ENCODE measurements around the gene TBC1D22A. TPM values are rescaled to one million over a fixed set of nuclear protein-coding genes. Genes with fewer than 3 reads are reported as not detected.

TBC1D22A gene
- total RNA-seq, 1 donor from 2014 or later = 87.8 TPM

GRCh38 chr22:47033648-47034000 lies 271.2 kb downstream of the TBC1D22A start:
- intact Hi-C loops (cut with DNase I) = no loop called here
- Histone ChIP-seq H3K9me3 (no peaks in the 10 kb centered on the region), H3K4me1 (no peaks in the 10 kb centered on the region), H3K36me3 (peaks cover 0 to 18% of the 10 kb centered on the region in 2 donors), H3K27me3 (no peaks in the 10 kb centered on the region), H3K4me3 (no peak overlapping the region), H3K27ac (no peak overlapping the region)
- DNase-seq (ENCODE audit: low spot score in 2 of 2) = no peak
- TF ChIP-seq CTCF (IDR thresholded peaks at IDR 0.05) = no peak

GRCh38 chr22:47034076-47034808 lies 271.8 kb downstream of the TBC1D22A start:
- Histone ChIP-seq H3K36me3 (peaks cover 0 to 18% of the 10 kb centered on the region in 2 donors), H3K4me3 (no peak overlapping the region), H3K9me3 (no peaks in the 10 kb centered on the region), H3K4me1 (no peaks in the 10 kb centered on the region), H3K27ac (no peak overlapping the region), H3K27me3 (no peaks in the 10 kb centered on the region)
- intact Hi-C loops (cut with DNase I) = no loop called here
- no peak for DNase-seq (ENCODE audit: low spot score in 2 of 2)
- TF ChIP-seq CTCF (IDR thresholded peaks at IDR 0.05) = no peak

GRCh38 chr22:47034905-47035419 lies 272.5 kb downstream of the TBC1D22A start:
- H3K4me1 ChIP-seq = no peaks in the 10 kb centered on the region
- H3K4me3 ChIP-seq = no peak overlapping the region
- no peak for DNase-seq (ENCODE audit: low spot score in 2 of 2)
- no peak overlapping the region for H3K27ac ChIP-seq
- no peaks in the 10 kb centered on the region for H3K9me3 ChIP-seq
- intact Hi-C loops (cut with DNase I) = no loop called here
- H3K27me3 ChIP-seq = no peaks in the 10 kb centered on the region
- peaks cover 0 to 18% of the 10 kb centered on the region in 2 donors for H3K36me3 ChIP-seq
- no peak for TF ChIP-seq CTCF (IDR thresholded peaks at IDR 0.05)

GRCh38 chr22:47035425-47035881 lies 273.0 kb downstream of the TBC1D22A start:
- H3K27ac ChIP-seq = no peak overlapping the region
- TF ChIP-seq CTCF (IDR thresholded peaks at IDR 0.05) = no peak
- no peaks in the 10 kb centered on the region for H3K4me1 ChIP-seq
- H3K27me3 ChIP-seq = no peaks in the 10 kb centered on the region
- no peaks in the 10 kb centered on the region for H3K9me3 ChIP-seq
- intact Hi-C loops (cut with DNase I) = no loop called here
- H3K36me3 ChIP-seq = peaks cover 0 to 18% of the 10 kb centered on the region in 2 donors
- no peak overlapping the region for H3K4me3 ChIP-seq
- DNase-seq (ENCODE audit: low spot score in 2 of 2) = no peak

GRCh38 chr22:47036352-47036751 lies 273.9 kb downstream of the TBC1D22A start:
- no peak for DNase-seq (ENCODE audit: low spot score in 2 of 2)
- Histone ChIP-seq H3K36me3 (peaks cover 0 to 18% of the 10 kb centered on the region in 2 donors), H3K4me1 (no peaks in the 10 kb centered on the region), H3K9me3 (no peaks in the 10 kb centered on the region), H3K27ac (no peak overlapping the region), H3K4me3 (no peak overlapping the region), H3K27me3 (no peaks in the 10 kb centered on the region)
- TF ChIP-seq CTCF (IDR thresholded peaks at IDR 0.05) = no peak
- intact Hi-C loops (cut with DNase I) = no loop called here

Measured in ascending aorta (tissue), 2 donors.